H9 (cell line): Measurements from ENCODE around the gene SIAH2. TPM values are rescaled to one million over a fixed set of nuclear protein-coding genes. Genes with fewer than 3 reads are reported as not detected.

Experiments used
- DNase-seq: peaks from one replicate; pipeline ENCODE4 v3.0.0-alpha.2; 2017
- H2AFZ ChIP-seq: one replicate; pipeline ENCODE4 v1.6.1; 2013; ENCODE audit warnings: mild to moderate bottlenecking, low read length, control low read depth, moderate library complexity
- H2AK5ac ChIP-seq: 2 replicates; pipeline ENCODE4 v1.6.1; 2013; ENCODE audit warnings: low read length, control low read depth, mixed read lengths; ENCODE audit not compliant: insufficient read length
- H2BK120ac ChIP-seq: one replicate; pipeline ENCODE4 v1.6.1; 2013; ENCODE audit warnings: low read depth, mild to moderate bottlenecking, low read length, control low read depth, inconsistent platforms; ENCODE audit not compliant: poor library complexity, severe bottlenecking
- H2BK12ac ChIP-seq: 2 replicates; pipeline ENCODE4 v1.6.1; 2013; ENCODE audit warnings: low read length, control low read depth, mixed read lengths, low read depth; ENCODE audit not compliant: insufficient read length
- H2BK15ac ChIP-seq: 2 replicates; pipeline ENCODE4 v1.6.1; 2013; ENCODE audit warnings: low read depth, low read length, control low read depth
- H2BK20ac ChIP-seq: one replicate; pipeline ENCODE4 v1.6.1; 2013; ENCODE audit warnings: low read depth, mild to moderate bottlenecking, low read length, control low read depth, inconsistent platforms; ENCODE audit not compliant: poor library complexity, severe bottlenecking
- H2BK5ac ChIP-seq: 2 replicates; pipeline ENCODE4 v1.6.1; 2013; ENCODE audit warnings: low read length, control low read depth, mixed read lengths; ENCODE audit not compliant: insufficient read length
- H3K14ac ChIP-seq: 2 replicates; pipeline ENCODE4 v1.6.1; 2013; ENCODE audit warnings: low read length, control low read depth; ENCODE audit not compliant: insufficient read depth
- H3K18ac ChIP-seq: 2 replicates; pipeline ENCODE4 v1.6.1; 2013; ENCODE audit warnings: low read depth, mild to moderate bottlenecking, mixed read lengths, low read length, control low read depth; ENCODE audit not compliant: insufficient read length
- H3K23ac ChIP-seq: 2 replicates; pipeline ENCODE4 v1.6.1; 2013; ENCODE audit warnings: low read length, control low read depth, mixed read lengths, low read depth; ENCODE audit not compliant: insufficient read length
- H3K23me2 ChIP-seq: 2 replicates; pipeline ENCODE4 v1.6.1; 2013; ENCODE audit warnings: low read depth, mild to moderate bottlenecking, mixed read lengths, low read length, control low read depth; ENCODE audit not compliant: insufficient read length, poor library complexity, severe bottlenecking
- H3K27ac ChIP-seq: 2 replicates; pipeline ENCODE4 v1.5.1; 2013; ENCODE audit warnings: low read length, control low read depth, mixed read lengths, low read depth; ENCODE audit not compliant: insufficient read length
- H3K27me3 ChIP-seq: 2 replicates; pipeline ENCODE4 v1.6.1; 2013; ENCODE audit warnings: low read length, control low read depth, inconsistent platforms; ENCODE audit not compliant: insufficient read depth
- H3K4ac ChIP-seq: 2 replicates; pipeline ENCODE4 v1.6.1; 2013; ENCODE audit warnings: low read depth, mild to moderate bottlenecking, control low read depth, inconsistent platforms, low read length, moderate library complexity
- H3K4me1 ChIP-seq: 2 replicates; pipeline ENCODE4 v1.6.1; 2013; ENCODE audit warnings: low read length, control low read depth, inconsistent platforms; ENCODE audit not compliant: insufficient read depth
- H3K4me2 ChIP-seq: 2 replicates; pipeline ENCODE4 v1.6.1; 2013; ENCODE audit warnings: low read length, control low read depth, mixed read lengths; ENCODE audit not compliant: insufficient read length, insufficient read depth
- H3K56ac ChIP-seq: 2 replicates; pipeline ENCODE4 v1.6.1; 2013; ENCODE audit warnings: low read depth, mild to moderate bottlenecking, mixed read lengths, low read length, control low read depth; ENCODE audit not compliant: insufficient read length
- H3K79me1 ChIP-seq: 2 replicates; pipeline ENCODE4 v1.6.1; 2013; ENCODE audit warnings: low read depth, mild to moderate bottlenecking, moderate library complexity, low read length, control low read depth, inconsistent platforms; ENCODE audit not compliant: insufficient read depth, poor library complexity, severe bottlenecking
- H3K79me2 ChIP-seq: 2 replicates; pipeline ENCODE4 v1.6.1; 2013; ENCODE audit warnings: low read length, control low read depth, inconsistent platforms; ENCODE audit not compliant: insufficient read depth
- H3K9ac ChIP-seq: 2 replicates; pipeline ENCODE4 v1.6.1; 2013; ENCODE audit warnings: low read length, control low read depth, mixed read lengths; ENCODE audit not compliant: insufficient read length; ENCODE audit errors: extremely low read depth
- H3K9me3 ChIP-seq: one replicate; pipeline ENCODE4 v1.6.1; 2013; ENCODE audit warnings: low read depth, low read length, inconsistent platforms; ENCODE audit not compliant: control insufficient read depth
- H3T11ph ChIP-seq: one replicate; pipeline ENCODE4 v1.6.1; 2013; ENCODE audit warnings: mild to moderate bottlenecking, low read length, control low read depth, inconsistent platforms
- H4K20me1 ChIP-seq: one replicate; pipeline ENCODE4 v1.6.1; 2013; ENCODE audit not compliant: control insufficient read depth, insufficient read length, insufficient read depth
- H4K5ac ChIP-seq: 2 replicates; pipeline ENCODE4 v1.6.1; 2013; ENCODE audit warnings: low read depth, mild to moderate bottlenecking, mixed read lengths, low read length, control low read depth; ENCODE audit not compliant: insufficient read length
- H4K8ac ChIP-seq: replicated peaks from 2 replicates; pipeline ENCODE4 v1.6.1; 2013; ENCODE audit warnings: low read length, control low read depth, mixed read lengths, low read depth; ENCODE audit not compliant: insufficient read length
- H4K91ac ChIP-seq: 2 replicates; pipeline ENCODE4 v1.6.1; 2013; ENCODE audit warnings: low read depth, mild to moderate bottlenecking, moderate library complexity, mixed read lengths, low read length, control low read depth; ENCODE audit not compliant: insufficient read length
- H3K27ac Mint-ChIP-seq, 3 experiments: 2 replicates in 2 of 3; 3 replicates in 1 of 3; pipeline ENCODE4 v1.8.0; 2020 to 2021; ENCODE audit warnings: mixed read lengths in 3 of 3, mild to moderate bottlenecking in 1 of 3, moderate library complexity in 1 of 3
- H3K27me3 Mint-ChIP-seq: 2 replicates; pipeline ENCODE4 v1.8.0; 2021; ENCODE audit warnings: low read depth, mild to moderate bottlenecking, moderate library complexity, mixed read lengths
- H3K36me3 Mint-ChIP-seq, 3 experiments: 2 replicates in 2 of 3; 3 replicates in 1 of 3; pipeline ENCODE4 v1.8.0; 2020 to 2021; ENCODE audit warnings: low read depth in 3 of 3, mixed read lengths in 3 of 3; ENCODE audit not compliant: insufficient read depth in 1 of 3
- H3K4me1 Mint-ChIP-seq, 2 experiments: 2 replicates each; pipeline ENCODE4 v1.8.0; 2020; ENCODE audit warnings: mixed read lengths in 2 of 2
- H3K4me3 Mint-ChIP-seq, 2 experiments: 2 replicates in 1 of 2; 3 replicates in 1 of 2; pipeline ENCODE4 v1.8.0; 2020 to 2021; ENCODE audit warnings: mild to moderate bottlenecking in 2 of 2, mixed read lengths in 2 of 2, moderate library complexity in 1 of 2
- H3K9me3 Mint-ChIP-seq, 2 experiments: 2 replicates in 1 of 2; 3 replicates in 1 of 2; pipeline ENCODE4 v1.8.0; 2020; ENCODE audit warnings: mild to moderate bottlenecking in 2 of 2, mixed read lengths in 2 of 2, moderate library complexity in 1 of 2
- WGBS: extraction: QIAGEN DNeasy Blood & Tissue Kit; methylation state at CpG from one replicate; pipeline ENCODE4 v1.1.7; 2013; ENCODE audit warnings: missing lambda C conversion rate, low lambda C conversion rate, mixed read lengths; ENCODE audit not compliant: insufficient read length; ENCODE audit errors: extremely low coverage; 5-methylcytosine and 5-hydroxymethylcytosine counted together
- total RNA-seq: library from RNA; stranded (reverse); gene quantifications from 2 replicates; pipeline ENCODE4 v1.2.1, GENCODE V29; 2021
- TF ChIP-seq, protein P1 (sequence below): fragments of 200-600 bp; sonication (generic); conservative IDR thresholded peaks from 3 replicates; pipeline ENCODE4 v1.8.0; 2021; ENCODE audit warnings: antibody characterized with exemption, mild to moderate bottlenecking

Gene SIAH2
- total RNA-seq, 1 experiment from 2014 or later = 17.4 TPM

DNA sequence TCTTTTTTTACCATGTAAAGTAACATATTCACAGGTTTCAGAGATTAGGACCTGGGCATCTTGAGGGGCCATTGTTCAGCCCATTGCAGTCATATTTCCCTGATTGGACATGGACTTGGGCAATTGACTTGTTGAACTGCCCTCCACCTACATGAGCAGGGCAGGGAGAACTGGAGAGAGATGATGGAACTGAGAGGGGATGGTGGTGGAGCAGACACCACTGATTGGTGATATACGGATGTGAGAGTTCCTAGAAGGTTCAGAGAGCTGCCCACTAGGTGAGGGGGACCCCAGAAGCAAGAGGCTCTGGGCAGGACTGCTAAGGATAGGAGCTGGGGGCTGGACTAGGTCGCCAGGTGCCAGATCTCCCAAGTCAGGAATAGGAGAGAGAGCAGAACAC, 37.8 kb upstream of the SIAH2 start:
- no peaks in the 10 kb centered on the region for H4K20me1 ChIP-seq
- no peaks in the 10 kb centered on the region for H3K79me1 ChIP-seq
- WGBS = no CpG with 5 or more reads among the region's 2 CpGs
- H2AFZ ChIP-seq = no peak overlapping the region
- no peak overlapping the region for H4K8ac ChIP-seq
- Mint-ChIP-seq H3K4me3 (no peak overlapping the region), H3K36me3 (no peaks in the 10 kb centered on the region), H3K4me1 (peaks cover 33 to 35% of the 10 kb centered on the region in 2 experiments), H3K27ac (peak overlapping the region in 1 of 3 experiments; percentile 14; a peak in 1 of 7 replicates), H3K27me3 (no peaks in the 10 kb centered on the region), H3K9me3 (no peaks in the 10 kb centered on the region; a peak in 2 of 5 replicates)
- H3K27ac ChIP-seq = no peak overlapping the region
- H4K91ac ChIP-seq = no peak overlapping the region
- TF ChIP-seq, protein P1, sequence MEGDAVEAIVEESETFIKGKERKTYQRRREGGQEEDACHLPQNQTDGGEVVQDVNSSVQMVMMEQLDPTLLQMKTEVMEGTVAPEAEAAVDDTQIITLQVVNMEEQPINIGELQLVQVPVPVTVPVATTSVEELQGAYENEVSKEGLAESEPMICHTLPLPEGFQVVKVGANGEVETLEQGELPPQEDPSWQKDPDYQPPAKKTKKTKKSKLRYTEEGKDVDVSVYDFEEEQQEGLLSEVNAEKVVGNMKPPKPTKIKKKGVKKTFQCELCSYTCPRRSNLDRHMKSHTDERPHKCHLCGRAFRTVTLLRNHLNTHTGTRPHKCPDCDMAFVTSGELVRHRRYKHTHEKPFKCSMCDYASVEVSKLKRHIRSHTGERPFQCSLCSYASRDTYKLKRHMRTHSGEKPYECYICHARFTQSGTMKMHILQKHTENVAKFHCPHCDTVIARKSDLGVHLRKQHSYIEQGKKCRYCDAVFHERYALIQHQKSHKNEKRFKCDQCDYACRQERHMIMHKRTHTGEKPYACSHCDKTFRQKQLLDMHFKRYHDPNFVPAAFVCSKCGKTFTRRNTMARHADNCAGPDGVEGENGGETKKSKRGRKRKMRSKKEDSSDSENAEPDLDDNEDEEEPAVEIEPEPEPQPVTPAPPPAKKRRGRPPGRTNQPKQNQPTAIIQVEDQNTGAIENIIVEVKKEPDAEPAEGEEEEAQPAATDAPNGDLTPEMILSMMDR = no peak
- H4K5ac ChIP-seq = no peak overlapping the region
- no peaks in the 10 kb centered on the region for H3K79me2 ChIP-seq
- H2BK5ac ChIP-seq = no peak overlapping the region
- H2BK120ac ChIP-seq = no peak overlapping the region
- no peak for DNase-seq
- H3K14ac ChIP-seq = no peak overlapping the region
- H2BK12ac ChIP-seq = no peak overlapping the region
- H3K4me1 ChIP-seq = peaks cover 5% of the 10 kb centered on the region; the same call in 1 of the 2 replicates
- peak overlapping the region; percentile 9 for H3K18ac ChIP-seq
- H2BK15ac ChIP-seq = no peak overlapping the region
- H3K9me3 ChIP-seq = no peaks in the 10 kb centered on the region
- no peak overlapping the region for H3T11ph ChIP-seq
- H3K23ac ChIP-seq = no peak overlapping the region
- no peak overlapping the region for H3K4me2 ChIP-seq
- no peak overlapping the region for H3K56ac ChIP-seq
- H2BK20ac ChIP-seq = no peak overlapping the region
- H3K4ac ChIP-seq = no peak overlapping the region
- no peaks in the 10 kb centered on the region for H3K23me2 ChIP-seq
- no peak overlapping the region for H2AK5ac ChIP-seq
- H3K27me3 ChIP-seq = no peaks in the 10 kb centered on the region
- H3K9ac ChIP-seq = no peak overlapping the region
